AG04449 (cell line): ENCODE measurements around the gene EREG.

Experiments used
- CTCF ChIA-PET: fragments of 350-600 bp; formaldehyde crosslinking; extraction: SDS; loops from one replicate; lab custom pipeline; 2021; ENCODE audit warnings: antibody characterized with exemption; lab: Yijun Ruan, JAX
- POLR2A ChIA-PET: fragments of 400-600, 350-600 bp; formaldehyde crosslinking; extraction: SDS; loops from one replicate; lab custom pipeline; 2020; ENCODE audit warnings: antibody characterized with exemption, inconsistent platforms; lab: Yijun Ruan, JAX
- DNase-seq: peaks from one replicate; pipeline ENCODE4 v3.0.0-alpha.2; 2010; ENCODE audit warnings: low read depth, low spot score
- H3K4me3 ChIP-seq: 2 replicates; pipeline ENCODE4 v1.5.1; 2011; ENCODE audit warnings: low read depth, mild to moderate bottlenecking, control low read depth, low read length
- TF ChIP-seq, protein P1 (sequence below): IDR thresholded peaks from one replicate; pipeline ENCODE4 v1.5.1; 2011; ENCODE audit warnings: mild to moderate bottlenecking, moderate library complexity, low read length, control low read depth, inconsistent platforms; ENCODE audit not compliant: insufficient read depth; ENCODE audit errors: missing control alignments

EREG gene

DNA sequence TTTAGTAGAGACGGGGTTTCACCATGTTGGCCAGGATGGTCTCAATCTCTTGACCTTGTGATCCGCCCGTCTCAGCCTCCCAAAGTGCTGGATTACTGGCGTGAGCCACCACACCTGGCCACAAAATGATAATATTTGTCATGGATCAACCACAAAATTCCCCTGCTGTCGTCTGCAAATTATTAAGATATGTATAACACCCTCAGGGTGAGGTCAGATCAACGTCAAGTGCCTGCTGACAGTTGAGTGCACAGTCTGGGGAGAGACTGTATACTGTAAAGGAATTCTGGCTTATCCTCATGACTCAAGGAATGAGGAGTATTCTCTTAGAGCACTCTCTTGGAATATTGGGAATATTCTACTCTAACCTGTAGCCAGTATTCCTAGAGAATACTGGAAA, 45.5 kb upstream of the EREG start:
- TF ChIP-seq, protein P1, sequence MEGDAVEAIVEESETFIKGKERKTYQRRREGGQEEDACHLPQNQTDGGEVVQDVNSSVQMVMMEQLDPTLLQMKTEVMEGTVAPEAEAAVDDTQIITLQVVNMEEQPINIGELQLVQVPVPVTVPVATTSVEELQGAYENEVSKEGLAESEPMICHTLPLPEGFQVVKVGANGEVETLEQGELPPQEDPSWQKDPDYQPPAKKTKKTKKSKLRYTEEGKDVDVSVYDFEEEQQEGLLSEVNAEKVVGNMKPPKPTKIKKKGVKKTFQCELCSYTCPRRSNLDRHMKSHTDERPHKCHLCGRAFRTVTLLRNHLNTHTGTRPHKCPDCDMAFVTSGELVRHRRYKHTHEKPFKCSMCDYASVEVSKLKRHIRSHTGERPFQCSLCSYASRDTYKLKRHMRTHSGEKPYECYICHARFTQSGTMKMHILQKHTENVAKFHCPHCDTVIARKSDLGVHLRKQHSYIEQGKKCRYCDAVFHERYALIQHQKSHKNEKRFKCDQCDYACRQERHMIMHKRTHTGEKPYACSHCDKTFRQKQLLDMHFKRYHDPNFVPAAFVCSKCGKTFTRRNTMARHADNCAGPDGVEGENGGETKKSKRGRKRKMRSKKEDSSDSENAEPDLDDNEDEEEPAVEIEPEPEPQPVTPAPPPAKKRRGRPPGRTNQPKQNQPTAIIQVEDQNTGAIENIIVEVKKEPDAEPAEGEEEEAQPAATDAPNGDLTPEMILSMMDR, result no peak
- ChIA-PET POLR2A (no interaction called here), CTCF (interaction anchor here (0.7 to 11.3 kb wide), 25 partner anchors 9 to 555 kb away, joined by 3 to 404 read pairs (median 5); no protein-coding TSS in a partner anchor)
- no peak overlapping the region for H3K4me3 ChIP-seq
- DNase-seq, result no peak

DNA sequence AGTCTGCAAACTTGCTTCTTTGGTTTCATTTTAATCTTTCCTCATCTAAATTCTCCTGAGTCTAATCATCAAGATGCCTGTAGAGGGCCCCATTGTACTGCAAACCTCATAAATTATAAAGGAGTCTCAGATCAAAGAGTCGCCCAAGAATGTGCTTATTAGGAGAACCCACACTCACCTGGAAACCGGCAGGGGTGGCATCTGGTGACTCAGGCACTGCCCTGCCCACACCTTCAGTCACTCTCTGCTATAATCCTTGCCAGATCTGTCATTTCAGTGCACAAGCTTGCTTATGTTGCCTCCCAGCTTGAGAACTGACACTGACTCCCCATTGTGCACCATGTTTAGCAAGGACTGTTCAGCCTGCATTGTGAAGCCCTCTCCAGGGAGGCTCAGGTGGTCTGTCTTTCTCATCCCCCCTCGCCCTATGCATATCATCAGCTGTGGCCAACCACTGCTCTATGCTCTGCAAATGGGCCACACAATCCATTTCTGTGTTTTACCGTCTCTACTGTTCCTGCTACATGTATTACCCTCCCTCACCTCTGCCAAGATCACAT, 44.3 kb upstream of the EREG start:
- H3K4me3 ChIP-seq, result no peak overlapping the region; the same call in 1 of the 2 replicates
- POLR2A ChIA-PET, result no interaction called here
- CTCF ChIA-PET, result interaction anchor here (0.7 to 11.3 kb wide), 39 partner anchors 8 to 1001 kb away, joined by 3 to 404 read pairs (median 5); partner anchors contain the start of gene EPGN
- no peak for DNase-seq
- TF ChIP-seq, protein P1, result peak; percentile 19

DNA sequence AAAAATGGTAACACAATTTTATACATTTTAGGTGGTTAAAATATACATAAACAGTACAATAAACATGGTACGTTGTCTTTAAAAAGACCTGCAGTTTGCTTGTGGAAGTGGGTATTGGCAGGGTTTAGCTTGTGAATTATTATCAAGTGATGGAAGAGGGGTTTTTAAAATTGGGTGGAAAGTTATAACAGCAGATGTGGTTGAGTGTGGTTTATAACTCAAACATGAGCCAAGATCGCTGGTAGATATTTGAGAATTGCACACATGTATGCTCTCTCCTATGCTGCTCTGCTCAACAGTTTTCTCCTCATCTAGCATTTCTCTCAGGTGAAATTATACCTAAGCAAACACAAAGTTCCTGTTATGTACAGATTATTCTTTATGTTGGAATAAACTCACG, 42.6 kb upstream of the EREG start:
- H3K4me3 ChIP-seq, result no peak overlapping the region
- ChIA-PET POLR2A (no interaction called here), CTCF (interaction anchor here (1.3 to 11.3 kb wide), 6 partner anchors 28 to 350 kb away, joined by 4 to 404 read pairs (median 12); no protein-coding TSS in a partner anchor)
- no peak for DNase-seq
- TF ChIP-seq, protein P1, result no peak

DNA sequence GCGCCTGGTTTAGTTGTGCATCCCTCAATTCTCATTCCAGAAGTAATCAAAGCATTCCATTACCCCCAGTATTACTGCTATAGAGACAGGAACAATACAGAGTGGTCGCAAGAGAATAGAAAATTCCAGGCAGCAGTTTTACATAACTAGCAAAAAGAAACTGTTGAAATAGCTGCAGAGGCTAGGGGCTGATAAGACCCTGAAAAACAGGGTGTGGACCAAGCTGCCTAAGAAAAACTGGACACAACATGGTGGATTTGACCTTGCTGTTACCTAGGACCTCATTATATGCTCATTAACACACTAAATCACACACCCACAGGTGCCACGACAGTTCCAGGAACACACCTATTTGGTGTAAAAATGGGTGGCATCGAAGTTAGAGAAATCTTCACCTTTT, 41.3 kb upstream of the EREG start:
- H3K4me3 ChIP-seq, result no peak overlapping the region
- ChIA-PET CTCF (interaction anchor here (1.4 to 11.3 kb wide), 3 partner anchors 10 to 349 kb away, joined by 5 to 404 read pairs (median 11); no protein-coding TSS in a partner anchor), POLR2A (no interaction called here)
- TF ChIP-seq, protein P1, result no peak
- no peak for DNase-seq

DNA sequence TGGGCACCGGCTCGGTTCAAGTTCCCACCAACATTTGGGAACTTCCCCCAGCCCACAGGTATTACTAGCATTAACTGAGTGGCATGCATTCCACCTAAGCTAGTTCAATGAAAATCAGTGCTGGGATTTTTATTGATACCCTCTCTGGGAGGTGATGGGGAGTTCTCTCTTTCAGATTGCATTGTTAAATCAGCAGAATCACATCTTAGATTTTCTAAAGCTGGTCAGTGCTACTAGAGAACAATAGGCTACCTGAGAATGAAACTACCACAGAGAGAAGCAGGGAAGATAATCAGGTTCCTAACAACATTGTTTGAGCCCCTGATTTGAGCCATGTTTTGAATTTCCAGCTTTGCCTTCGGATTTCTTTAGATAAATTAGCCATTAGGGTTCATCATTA, 40.7 kb upstream of the EREG start:
- DNase-seq, result no peak
- ChIA-PET POLR2A (no interaction called here), CTCF (interaction anchor here (1.1 to 11.3 kb wide), 4 partner anchors 9 to 348 kb away, joined by 3 to 404 read pairs (median 8); no protein-coding TSS in a partner anchor)
- H3K4me3 ChIP-seq, result no peak overlapping the region
- TF ChIP-seq, protein P1, result no peak

DNA sequence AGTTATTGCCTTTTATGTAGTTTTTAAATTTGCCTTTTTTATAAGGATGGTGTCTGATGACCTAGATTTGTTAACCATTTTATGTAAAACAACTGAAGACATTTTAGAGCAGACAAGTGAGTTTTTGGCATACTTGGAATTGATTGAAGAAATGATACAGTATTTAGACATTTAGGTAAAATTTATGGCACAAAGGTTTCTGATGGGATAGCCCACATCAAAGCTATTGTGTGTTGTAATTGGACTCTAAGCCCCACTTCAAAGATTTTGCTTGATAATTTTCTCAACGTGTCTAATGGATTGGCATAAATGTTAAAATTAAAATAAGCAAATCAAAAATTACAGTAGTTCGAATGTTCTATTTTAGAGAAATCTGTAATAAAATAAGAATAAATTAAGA, 39.1 kb upstream of the EREG start:
- ChIA-PET POLR2A (no interaction called here), CTCF (interaction anchor here (0.8 kb wide), 1 partner anchor 345 kb away, joined by 3 read pairs; no protein-coding TSS in a partner anchor)
- no peak overlapping the region for H3K4me3 ChIP-seq
- DNase-seq, result no peak
- TF ChIP-seq, protein P1, result no peak
